GM12874 (cell line): Measurements from ENCODE around the gene SRL.

Experiments used
- CTCF ChIP-seq: IDR thresholded peaks from 2 replicates; pipeline ENCODE4 v1.5.1; 2011; ENCODE audit warnings: low read depth, mild to moderate bottlenecking, control low read depth, low read length, moderate library complexity; ENCODE audit not compliant: insufficient read depth

Gene SRL

GRCh38 chr16:4141604-4142003 lies 100.3 kb downstream of the SRL start:
- TF ChIP-seq CTCF: no peak

- no peak for TF ChIP-seq CTCF
These were observed 101.2 kb downstream of the SRL start for GRCh38 chr16:4140652-4141051.

- no peak for TF ChIP-seq CTCF
These were observed 101.9 kb downstream of the SRL start for GRCh38 chr16:4139968-4140367.
